Measurements from ENCODE around the gene ANKRD30B.

DNA sequence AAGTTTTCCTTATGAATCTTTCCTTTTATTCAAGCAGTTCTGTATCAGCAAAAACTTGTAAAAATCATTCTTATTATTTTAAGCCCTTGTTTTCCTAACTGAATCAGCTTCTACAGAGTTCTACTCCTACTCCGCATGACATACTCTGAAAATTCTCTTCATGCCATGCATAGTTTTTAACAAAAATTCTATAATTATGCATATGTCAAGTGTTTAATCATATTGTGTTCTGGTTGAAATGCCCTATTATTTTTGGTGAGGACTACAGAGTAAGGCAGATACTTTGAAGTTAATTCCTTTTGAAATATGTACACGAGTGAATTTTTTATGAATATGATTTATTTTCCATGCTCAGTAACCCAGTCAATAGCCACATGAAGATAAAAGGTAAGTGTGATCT is 28.8 kb downstream of the ANKRD30B start:
- TF ChIP-seq, protein P1, sequence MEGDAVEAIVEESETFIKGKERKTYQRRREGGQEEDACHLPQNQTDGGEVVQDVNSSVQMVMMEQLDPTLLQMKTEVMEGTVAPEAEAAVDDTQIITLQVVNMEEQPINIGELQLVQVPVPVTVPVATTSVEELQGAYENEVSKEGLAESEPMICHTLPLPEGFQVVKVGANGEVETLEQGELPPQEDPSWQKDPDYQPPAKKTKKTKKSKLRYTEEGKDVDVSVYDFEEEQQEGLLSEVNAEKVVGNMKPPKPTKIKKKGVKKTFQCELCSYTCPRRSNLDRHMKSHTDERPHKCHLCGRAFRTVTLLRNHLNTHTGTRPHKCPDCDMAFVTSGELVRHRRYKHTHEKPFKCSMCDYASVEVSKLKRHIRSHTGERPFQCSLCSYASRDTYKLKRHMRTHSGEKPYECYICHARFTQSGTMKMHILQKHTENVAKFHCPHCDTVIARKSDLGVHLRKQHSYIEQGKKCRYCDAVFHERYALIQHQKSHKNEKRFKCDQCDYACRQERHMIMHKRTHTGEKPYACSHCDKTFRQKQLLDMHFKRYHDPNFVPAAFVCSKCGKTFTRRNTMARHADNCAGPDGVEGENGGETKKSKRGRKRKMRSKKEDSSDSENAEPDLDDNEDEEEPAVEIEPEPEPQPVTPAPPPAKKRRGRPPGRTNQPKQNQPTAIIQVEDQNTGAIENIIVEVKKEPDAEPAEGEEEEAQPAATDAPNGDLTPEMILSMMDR (IDR thresholded peaks at IDR 0.05; ENCODE audit: borderline replicate concordance, extremely low read depth, low read length, poor library complexity, severe bottlenecking): no peak
- TF ChIP-seq EZH2 (IDR thresholded peaks at IDR 0.05; ENCODE audit: borderline replicate concordance, low read depth, low read length, severe bottlenecking): no peak
